OCI-M2 (cell line): ENCODE data around the gene LYPD6.
"Not testable (repeated sequence)": the region's sequence is repeated elsewhere in the genome, so short reads cannot be mapped to it uniquely, and the experiment has no call there.

Source experiments
- DNase-seq: peaks from one replicate; lab custom pipeline; 2025; ENCODE audit not compliant: unreplicated experiment; lab: John Stamatoyannopoulos, UW

The LYPD6 gene, protein sequence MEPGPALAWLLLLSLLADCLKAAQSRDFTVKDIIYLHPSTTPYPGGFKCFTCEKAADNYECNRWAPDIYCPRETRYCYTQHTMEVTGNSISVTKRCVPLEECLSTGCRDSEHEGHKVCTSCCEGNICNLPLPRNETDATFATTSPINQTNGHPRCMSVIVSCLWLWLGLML

DNA sequence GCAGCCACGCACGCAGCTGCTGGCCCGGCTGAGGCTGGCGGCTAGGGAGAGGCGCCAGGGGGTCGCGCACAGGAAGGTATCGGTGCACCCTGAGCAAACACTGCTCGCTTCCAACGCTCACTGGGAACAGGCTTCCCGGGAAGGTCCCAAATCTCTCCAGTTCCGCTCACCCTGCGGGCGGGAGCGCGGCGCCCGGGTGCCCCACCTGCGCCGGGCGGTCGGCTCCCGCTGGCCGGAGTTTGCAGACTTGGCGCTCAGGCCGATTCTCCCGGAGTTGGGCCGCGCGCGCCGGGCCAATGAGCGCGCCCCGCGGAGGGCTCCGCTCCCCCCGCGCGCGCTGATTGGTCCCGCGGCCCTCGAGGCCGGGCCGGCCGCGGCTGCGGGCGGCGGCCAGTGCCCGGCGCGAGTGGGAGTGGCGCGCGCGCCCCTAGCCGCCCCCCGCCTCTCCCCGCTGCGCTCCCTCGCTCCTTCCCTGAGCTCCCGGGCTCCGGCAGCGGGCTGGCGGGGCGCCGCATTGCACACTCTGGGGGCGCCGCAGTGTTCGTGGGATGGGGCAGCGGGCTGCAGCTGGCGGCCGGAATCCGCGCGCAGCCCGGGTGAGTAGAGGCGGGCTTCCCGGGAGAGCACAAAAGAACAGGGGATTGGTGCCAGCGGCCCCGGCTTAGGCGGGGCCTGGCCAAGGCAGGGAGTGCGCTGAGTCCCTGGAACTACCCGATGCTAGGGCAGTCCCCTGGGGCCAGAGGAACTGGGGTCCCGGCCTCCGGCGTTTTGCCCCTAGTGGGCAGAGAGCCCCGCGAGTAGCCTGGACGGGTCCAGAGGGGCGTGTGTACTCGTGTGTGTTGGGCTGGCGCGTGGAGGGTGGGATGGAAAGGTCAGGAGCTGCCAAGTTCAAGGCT lies at the start of gene LYPD6:
Gene LYPD6 (plus strand): TSS at position 461 of the 896 bp plus-strand sequence. CDS start 107,122 bp downstream, outside the sequence.
- DNase-seq, result no peak

DNA sequence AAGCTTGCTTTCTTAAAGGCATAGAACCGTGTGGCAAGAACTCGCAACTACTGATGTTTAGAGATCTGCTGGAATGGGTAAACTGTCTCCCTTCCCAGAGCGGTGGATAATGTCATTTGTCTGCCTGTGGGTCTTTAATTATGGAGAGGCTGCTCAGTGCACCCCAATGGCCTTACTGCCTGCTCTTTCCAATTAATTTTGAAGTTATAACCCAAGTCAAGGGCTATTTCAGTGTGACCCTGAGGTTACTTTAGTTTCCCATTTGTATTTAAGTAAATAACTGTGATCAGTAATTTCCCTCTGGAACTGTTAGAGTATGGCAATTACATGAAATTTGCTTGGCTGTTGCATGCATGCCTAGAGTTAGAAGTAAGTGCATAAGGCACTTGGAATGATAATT lies 48.9 kb upstream of the LYPD6 start:
- no peak for DNase-seq

DNA sequence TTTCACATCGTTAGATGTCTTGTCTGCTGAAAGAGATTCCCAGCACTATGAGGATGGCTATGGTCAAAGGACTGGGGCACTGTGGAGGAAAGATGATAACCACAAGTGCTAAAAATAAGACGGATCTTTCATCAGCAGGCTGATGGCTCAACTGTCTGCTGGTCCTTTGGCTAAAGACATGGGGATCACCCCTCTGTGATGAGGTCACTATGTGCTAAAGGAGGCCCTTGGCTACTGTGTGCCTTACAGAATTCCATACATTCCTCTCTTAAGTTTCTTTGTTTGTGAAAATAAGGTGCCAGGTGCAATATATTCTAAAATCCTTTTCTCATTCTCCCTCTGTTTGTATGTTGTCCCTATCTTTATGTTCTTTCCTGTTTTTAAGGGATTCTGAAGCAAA lies 39.7 kb upstream of the LYPD6 start:
- DNase-seq, result no peak

DNA sequence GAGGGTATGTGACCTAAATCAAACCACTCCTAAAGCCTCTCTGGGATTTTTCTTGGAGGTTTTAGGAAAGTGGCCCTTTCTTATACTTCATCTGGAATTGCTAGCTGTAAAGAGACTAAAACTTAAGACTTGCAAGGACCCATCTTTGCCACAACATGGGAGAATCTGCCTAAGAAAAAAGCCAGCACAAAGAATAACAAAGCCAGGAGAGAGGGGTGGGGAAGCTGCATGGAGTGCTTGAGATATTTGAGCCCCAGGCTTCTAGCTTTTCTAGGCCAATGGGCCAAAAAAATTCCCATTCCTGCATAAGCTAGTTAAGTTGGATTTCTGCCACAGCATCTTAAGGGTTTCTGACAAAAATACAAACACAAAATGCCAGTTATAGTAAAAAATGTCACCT lies 38.5 kb upstream of the LYPD6 start:
- DNase-seq, result no peak

DNA sequence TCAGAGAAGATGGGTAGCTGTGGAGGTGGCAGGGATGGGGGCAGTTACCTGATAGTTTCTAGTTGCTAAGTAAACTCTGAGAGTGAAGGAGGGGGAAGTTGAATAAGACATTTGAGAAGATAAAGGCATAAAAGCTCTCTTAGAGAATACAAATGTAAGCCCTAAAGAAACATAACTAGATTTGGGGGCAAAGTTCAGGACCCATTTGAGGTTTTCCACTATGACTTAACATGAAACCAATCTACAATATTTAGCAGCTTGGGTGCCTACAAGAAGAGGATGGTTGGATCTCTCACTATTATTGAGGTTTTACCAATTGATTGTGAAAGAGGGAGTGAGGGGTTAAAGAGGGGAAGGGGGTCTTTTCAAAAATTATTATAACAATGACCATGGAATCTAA lies 34.4 kb upstream of the LYPD6 start:
- DNase-seq, result no peak

DNA sequence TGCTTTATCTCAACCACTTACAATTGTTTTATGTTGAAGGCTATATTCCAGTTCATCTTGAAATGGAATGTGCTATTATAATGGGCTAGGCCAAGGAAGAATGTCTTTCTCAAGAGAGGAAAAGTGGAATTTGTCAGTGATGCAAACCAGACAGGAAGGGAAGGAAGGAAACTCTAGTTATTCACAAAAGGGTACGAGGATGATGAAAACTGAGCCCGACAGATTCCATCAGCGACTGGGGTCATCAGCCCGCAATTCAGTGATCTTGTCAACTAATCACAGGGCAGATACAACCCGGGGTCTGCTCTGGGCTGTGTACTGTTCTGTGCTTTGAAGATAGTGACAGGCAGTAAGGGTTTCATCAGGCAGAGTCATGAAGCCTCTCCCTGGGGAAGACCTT lies 23.4 kb upstream of the LYPD6 start:
- no peak for DNase-seq

DNA sequence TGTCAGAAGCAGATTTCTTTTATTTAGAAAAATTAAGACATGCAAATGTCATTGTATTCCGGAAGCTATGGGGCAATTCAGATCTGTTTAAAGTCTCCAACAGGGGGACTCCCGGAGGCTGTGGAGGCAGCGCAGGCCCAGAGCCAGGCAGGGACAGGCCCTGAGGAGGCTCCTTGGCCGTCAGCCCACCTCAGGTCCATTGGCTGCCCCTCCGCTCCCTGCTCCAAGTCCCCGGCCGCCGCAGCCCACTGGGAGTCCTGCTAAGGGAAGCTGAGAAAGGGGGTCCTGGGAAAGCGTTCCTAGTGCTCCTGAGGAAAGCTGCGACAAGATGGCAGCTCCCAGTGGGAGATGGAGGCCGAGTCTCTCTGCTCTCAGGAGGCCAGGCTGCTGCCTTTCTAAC lies 20.0 kb upstream of the LYPD6 start:
- DNase-seq, result no peak

DNA sequence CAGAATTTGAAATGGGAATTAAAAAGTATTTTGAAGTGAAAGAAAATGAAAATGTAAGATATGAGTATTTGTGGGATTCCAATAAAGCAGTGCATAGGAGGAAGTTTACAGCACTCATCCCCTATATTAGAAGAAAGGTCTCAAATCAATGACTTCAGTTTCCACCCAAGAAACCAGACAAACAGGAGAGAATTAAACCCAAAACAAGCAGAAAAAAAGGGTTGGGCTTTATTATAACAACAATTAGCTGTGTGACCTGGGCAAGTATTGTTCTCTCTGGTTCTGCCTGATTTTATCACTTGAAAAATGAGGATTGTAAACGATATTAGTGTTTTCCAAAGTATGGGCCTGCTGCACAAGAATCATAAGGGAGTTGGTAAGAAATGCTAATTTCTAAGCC lies 18.3 kb upstream of the LYPD6 start:
- no peak for DNase-seq

DNA sequence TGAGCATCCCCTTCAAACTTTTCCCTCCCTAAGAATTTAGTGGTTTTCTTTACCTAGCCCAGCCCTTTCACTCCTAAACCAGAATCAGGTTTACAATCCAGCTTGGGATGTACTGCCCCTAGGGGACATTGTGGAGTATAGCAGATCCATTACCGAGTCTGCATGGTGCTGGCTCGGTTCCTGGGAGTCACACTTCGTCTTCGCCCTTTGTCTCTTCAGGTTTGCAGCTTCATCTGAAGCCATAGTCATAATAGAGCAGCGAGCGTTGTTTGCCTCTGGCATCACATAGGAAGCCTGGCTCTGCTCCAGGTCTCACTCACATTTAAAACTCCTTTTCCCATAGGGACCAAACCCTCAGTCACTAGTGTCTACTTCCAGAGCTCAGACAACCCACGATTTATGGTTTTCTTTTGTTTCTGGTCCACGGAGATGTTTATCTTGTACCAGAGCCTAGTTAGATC lies 16.8 kb upstream of the LYPD6 start:
- DNase-seq, result no peak

DNA sequence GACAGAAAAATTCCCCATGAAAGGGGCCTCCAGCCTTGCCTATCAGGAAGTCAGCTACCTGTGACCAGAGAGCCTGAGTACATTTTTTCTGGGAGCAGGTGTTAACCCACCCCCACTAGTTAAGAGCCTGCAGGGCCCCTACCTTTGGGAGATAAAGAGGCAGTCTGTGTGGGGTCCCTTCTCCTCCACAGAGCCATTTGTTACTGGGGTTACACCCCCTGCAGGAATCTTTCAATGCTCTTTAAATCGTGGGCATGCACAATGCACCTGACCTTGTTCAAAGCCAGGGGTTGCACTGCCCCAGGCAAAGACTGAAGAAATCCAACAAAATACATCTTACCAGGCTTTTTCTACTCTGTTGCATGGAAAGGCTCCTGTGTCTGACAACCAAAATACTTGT lies 15.7 kb upstream of the LYPD6 start:
- no peak for DNase-seq

DNA sequence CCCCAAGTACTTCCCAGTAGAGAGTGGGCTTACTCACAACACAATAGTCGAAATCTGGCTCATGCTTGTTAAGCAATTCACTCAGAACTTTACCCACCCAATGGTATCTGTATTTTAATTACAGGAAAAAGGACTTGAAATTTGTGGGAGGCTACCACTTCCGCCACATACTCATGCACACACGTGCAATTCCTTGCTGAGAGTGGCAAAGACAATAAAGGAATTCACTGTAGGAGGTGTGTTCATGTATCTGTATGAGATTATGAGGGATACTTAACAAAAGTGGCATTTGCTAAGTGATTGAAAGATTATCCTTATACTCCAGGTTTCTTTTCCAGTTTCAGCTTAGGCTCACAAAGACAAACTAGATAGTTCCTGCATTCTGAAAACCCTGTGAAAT lies 14.9 kb upstream of the LYPD6 start:
- no peak for DNase-seq

DNA sequence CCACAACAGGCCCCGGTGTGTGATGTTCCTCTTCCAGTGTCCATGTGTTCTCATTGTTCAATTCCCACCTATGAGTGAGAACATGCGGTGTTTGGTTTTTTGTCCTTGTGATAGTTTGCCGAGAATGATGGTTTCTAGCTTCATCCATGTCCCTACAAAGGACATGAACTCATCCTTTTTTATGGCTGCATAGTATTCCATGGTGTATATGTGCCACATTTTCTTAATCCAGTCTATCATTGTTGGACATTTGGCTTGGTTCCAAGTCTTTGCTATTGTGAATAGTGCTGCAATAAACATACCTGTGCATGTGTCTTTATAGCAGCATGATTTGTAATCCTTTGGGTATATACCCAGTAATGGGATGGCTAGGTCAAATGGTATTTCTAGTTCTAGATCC lies 11.8 kb upstream of the LYPD6 start:
- not testable (repeated sequence) for DNase-seq

DNA sequence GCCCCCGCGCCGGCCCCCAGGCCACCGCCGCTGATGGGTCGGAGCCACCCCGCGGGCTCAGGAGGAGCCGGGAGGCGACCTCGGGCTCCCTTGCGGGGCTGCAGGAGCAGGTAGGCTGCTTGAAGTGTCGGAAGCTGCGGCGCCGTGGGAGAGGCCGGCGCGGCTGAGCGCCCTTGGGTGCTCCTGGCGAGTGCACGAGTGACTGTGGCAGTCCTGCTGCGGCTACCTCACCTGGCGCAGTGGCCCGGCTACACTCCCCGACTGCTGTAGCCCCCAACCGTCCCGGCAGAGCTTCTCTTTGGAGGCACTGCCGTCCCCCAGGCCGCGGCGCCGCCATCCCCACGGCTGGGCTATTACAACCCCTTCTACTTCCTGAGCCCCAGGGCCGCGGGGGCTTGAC lies 10.0 kb upstream of the LYPD6 start:
- no peak for DNase-seq

DNA sequence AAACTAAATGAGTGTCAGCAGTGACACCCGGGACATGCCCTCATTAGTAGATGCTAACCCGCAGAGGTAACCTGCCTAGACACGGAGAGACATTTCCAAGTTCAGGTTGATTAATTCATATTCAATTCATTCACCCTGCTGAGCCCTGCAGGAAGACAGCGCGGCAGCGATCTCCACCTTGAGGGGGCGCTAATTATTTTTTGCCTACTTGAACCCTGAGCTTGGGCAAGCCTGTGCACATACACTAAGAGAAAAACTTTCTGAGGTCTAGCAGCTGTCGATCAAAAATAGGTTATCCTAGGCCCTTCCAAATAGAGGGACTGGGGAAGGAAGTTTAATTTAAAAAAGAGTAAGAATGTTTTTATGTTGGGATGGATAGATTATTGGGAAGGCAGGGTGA lies 1.3 kb upstream of the LYPD6 start:
- no peak for DNase-seq

DNA sequence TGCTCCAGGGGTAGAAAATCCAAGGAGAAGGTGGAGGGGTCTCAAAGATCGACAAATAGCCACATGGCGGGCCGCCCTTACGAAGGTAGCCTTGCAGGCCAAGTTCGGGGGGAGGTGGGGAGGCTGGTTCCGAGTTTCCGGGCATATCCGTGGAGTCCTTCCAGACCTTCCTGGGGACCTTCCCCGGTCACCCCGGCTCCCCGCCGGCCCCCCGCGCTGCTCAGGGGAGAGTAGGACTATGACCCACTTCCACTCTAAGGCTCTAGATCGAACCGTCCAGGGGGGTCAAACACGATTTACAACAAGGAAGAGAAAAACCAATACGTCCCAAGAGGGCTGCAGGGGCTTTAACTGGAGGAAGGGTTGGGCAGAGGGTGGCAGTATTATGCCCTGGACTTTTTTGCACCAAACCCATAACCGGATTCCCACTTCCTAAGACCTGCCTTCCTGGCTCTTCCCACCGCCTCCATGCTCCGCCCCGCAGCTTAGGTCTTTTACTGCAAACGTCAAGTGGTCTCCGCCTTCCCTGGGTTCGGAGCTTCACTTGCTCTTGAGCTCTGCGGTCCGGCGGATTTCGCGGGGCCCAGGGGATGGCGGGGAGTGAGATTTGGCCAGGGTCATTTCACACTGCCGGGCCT lies 779 bp upstream of the LYPD6 start:
- no peak for DNase-seq

DNA sequence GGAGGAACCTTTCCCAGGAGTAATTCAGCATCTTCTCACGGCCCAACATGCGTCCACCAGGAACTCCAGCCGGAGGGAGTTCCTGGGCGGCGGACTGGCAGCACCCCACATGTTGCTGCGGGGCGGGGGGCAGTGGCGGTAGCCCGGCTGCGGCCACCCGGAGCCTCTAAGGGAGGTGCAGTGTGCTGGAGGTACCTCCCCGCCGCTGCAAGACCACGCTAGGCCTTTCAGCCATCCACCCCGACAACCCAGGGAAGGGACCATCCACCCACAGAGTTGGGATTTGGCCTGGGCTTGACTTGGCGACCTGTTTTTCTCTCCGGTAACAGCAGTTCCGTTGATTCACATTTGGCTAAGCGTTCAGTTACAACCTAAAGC lies 625 bp downstream of the LYPD6 start:
- DNase-seq, result no peak

DNA sequence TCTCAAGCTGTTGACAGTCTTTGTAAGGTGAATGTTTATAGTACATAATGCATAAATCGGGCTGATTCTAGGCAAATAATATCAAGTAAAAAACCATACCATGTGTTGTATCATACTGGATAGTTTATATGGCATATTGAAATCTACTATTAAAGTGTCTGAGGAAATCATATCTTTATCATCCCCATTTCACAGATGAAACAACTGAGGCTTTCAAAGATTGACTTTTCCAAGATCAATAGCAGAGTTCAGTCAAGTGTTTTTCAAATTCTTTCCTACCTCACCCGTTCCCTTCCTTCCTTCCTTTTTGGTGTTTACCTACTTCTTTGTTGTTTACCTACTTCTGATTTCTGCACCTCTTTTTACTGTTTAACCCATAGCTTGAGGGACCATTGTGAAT lies 2.0 kb downstream of the LYPD6 start:
- DNase-seq, result no peak

DNA sequence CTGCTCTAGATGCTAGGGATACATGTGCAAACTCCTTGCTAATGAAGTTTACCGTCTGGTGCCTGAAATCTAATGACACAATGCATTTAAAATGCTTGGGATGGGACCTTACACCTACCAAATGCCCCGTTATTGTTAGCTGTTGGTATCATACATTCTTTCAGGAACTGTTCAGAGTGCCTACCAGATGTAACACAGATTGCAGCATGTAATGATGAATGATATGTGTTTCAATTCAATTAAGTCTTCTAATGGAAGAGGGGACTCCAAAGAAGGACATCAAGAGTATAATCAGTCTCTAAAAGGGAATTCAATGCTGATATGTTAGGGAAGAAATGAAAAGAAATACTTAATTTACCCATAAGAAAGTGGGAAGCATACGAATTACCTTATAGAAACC lies 3.2 kb downstream of the LYPD6 start:
- DNase-seq, result no peak

DNA sequence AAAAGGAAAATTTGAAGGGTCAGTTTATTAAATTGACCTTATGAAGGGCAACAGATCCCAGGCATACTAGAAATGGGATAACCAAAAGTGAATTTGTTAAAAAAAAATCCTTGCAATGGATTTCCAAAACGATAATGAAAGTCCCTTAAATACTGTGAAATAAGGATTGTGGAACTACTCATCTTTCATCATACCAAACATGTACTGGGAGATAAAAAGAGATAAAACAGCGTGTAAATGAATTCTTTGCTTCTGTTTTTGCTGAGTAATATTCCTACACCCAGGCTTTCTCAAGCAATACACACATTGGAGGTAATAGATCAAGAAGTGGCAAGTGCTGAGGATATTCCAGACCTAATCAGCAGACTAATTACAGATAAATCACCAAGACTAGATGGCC lies 3.8 kb downstream of the LYPD6 start:
- DNase-seq, result no peak

DNA sequence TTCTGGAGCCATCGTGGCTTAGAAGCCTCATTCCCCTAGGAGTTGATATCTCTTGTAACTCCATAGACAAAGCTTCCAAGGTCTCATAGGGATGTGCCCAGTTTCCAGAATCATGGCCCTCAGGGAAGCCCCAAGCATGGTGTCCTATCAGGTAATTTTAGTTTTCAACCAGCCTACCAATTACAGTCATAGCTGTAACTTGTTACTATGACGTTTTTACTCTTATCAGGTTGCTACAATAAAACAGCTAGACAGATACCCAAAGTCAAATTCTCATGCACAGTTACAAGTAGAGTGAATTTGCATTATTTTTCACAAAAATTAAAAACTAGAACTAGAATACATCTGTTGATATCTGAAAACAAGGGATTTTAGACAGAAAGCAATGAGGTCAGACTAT lies 8.9 kb downstream of the LYPD6 start:
- DNase-seq, result no peak

DNA sequence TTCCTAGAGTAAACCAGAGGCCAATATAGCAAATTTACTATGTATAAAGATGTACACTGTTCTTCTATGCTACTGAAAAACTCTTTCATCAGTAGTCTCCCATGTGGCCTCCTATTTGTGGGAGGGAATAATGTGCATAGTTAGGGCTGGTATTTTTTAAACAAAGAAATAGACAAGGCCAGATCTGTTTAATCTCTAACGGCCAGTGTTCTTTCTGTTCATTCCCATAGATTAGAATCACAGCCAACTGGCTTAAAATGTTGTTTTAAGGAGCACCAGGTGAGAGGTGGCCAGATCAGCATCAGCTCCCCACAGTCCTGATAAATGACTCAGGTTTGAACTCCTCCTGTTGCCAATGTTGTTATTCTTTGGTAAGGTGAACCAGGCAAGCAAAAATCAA lies 12.1 kb downstream of the LYPD6 start:
- no peak for DNase-seq

DNA sequence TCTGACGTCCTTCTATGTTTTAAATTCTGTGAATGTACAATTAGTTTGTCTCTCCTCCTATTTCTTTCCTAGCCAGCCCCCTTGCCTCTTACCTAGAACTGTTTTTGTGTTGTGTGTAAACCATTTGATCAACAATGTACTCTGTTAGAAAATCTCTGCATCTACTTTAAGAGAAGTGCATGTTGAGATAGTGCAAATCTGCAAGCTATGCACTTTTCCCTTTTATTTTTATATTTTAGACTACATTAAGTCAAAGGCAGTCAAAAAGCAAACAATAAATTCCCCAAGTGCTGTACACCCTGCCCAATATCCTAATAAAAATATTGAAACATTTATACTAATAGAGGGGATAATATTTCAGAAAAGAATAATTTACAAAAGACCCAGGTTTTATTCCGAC lies 13.7 kb downstream of the LYPD6 start:
- no peak for DNase-seq
